ENCODE data around the gene LRRC43. TPM values are rescaled to one million over a fixed set of nuclear protein-coding genes. Genes with fewer than 3 reads are reported as not detected.
"Not testable (repeated sequence)": the region's sequence is repeated elsewhere in the genome, so short reads cannot be mapped to it uniquely, and the experiment has no call there.

Gene LRRC43
- total RNA-seq, 1 donor from 2014 or later, result not detected

- Histone ChIP-seq H3K4me1 (no peaks in the 10 kb centered on the region), H3K27me3 (no peaks in the 10 kb centered on the region), H3K36me3 (no peaks in the 10 kb centered on the region), H3K4me3 (no peak overlapping the region), H3K27ac (no peak overlapping the region), H3K9me3 (no peaks in the 10 kb centered on the region)
- no peak for TF ChIP-seq CTCF (IDR thresholded peaks at IDR 0.05)
- DNase-seq (ENCODE audit: low spot score in 2 of 2), result no peak
- intact Hi-C loops (cut with DNase I), result no loop called here
Observed at GRCh38 chr12:122167356-122167925, 15.5 kb upstream of the LRRC43 start.

- Histone ChIP-seq H3K4me3 (no peak overlapping the region), H3K9me3 (no peaks in the 10 kb centered on the region), H3K36me3 (no peaks in the 10 kb centered on the region), H3K4me1 (no peaks in the 10 kb centered on the region), H3K27ac (no peak overlapping the region), H3K27me3 (no peaks in the 10 kb centered on the region)
- DNase-seq (ENCODE audit: low spot score in 2 of 2), result no peak
- TF ChIP-seq CTCF (IDR thresholded peaks at IDR 0.05), result no peak
- intact Hi-C loops (cut with DNase I), result no loop called here
Observed at GRCh38 chr12:122168492-122168891, 14.4 kb upstream of the LRRC43 start.

GRCh38 chr12:122171399-122171798 is 11.5 kb upstream of the LRRC43 start:
- no peak for TF ChIP-seq CTCF (IDR thresholded peaks at IDR 0.05)
- Histone ChIP-seq H3K4me3 (no peak overlapping the region), H3K27ac (no peak overlapping the region), H3K4me1 (no peaks in the 10 kb centered on the region), H3K9me3 (no peaks in the 10 kb centered on the region), H3K27me3 (no peaks in the 10 kb centered on the region), H3K36me3 (no peaks in the 10 kb centered on the region)
- intact Hi-C loops (cut with DNase I), result no loop called here
- no peak for DNase-seq (ENCODE audit: low spot score in 2 of 2)

- TF ChIP-seq CTCF (IDR thresholded peaks at IDR 0.05), result no peak
- Histone ChIP-seq H3K27ac (no peak overlapping the region), H3K4me3 (no peak overlapping the region), H3K36me3 (no peaks in the 10 kb centered on the region), H3K9me3 (no peaks in the 10 kb centered on the region), H3K4me1 (no peaks in the 10 kb centered on the region), H3K27me3 (no peaks in the 10 kb centered on the region)
- intact Hi-C loops (cut with DNase I), result no loop called here
- DNase-seq (ENCODE audit: low spot score in 2 of 2), result no peak
Observed at GRCh38 chr12:122172262-122172939, 10.5 kb upstream of the LRRC43 start.

- intact Hi-C loops (cut with DNase I), result no loop called here
- H3K27me3 ChIP-seq, result no peaks in the 10 kb centered on the region
- no peak within 1 kb of the TSS for H3K27ac ChIP-seq
- no peaks in the 10 kb centered on the region for H3K36me3 ChIP-seq
- H3K4me3 ChIP-seq, result no peak within 1 kb of the TSS
- no peak for DNase-seq (ENCODE audit: low spot score in 2 of 2)
- H3K4me1 ChIP-seq, result no peaks in the 10 kb centered on the region
- no peak for TF ChIP-seq CTCF (IDR thresholded peaks at IDR 0.05)
- no peaks in the 10 kb centered on the region for H3K9me3 ChIP-seq
Observed at GRCh38 chr12:122174155-122174845, 8.6 kb upstream of the LRRC43 start, which contains the start of gene IL31. TSS of gene IL31 (minus strand) at chr12:122174221. CDS start at chr12:122174172, 49 bp downstream.

GRCh38 chr12:122176473-122176872 is 6.5 kb upstream of the LRRC43 start:
- H3K27me3 ChIP-seq; intact Hi-C loops (cut with DNase I): not testable (repeated sequence)

More at GRCh38 chr12:122176473-122176872, 6.5 kb upstream of the LRRC43 start:
- H3K36me3 ChIP-seq; H3K27ac ChIP-seq; H3K4me3 ChIP-seq; DNase-seq (ENCODE audit: low spot score in 2 of 2); H3K9me3 ChIP-seq; H3K4me1 ChIP-seq: not testable (repeated sequence)

All from ascending aorta (tissue), 2 donors.